AG20443 (cell line): ENCODE results near the gene ATP8B3.
A peak's percentile ranks its signal among the peaks of the same experiment; 100 is the strongest.

ENCODE experiments used
- DNase-seq: peaks from one replicate; pipeline ENCODE4 v3.0.0; 2012; ENCODE audit warnings: low spot score, mixed read lengths

The ATP8B3 gene

DNA sequence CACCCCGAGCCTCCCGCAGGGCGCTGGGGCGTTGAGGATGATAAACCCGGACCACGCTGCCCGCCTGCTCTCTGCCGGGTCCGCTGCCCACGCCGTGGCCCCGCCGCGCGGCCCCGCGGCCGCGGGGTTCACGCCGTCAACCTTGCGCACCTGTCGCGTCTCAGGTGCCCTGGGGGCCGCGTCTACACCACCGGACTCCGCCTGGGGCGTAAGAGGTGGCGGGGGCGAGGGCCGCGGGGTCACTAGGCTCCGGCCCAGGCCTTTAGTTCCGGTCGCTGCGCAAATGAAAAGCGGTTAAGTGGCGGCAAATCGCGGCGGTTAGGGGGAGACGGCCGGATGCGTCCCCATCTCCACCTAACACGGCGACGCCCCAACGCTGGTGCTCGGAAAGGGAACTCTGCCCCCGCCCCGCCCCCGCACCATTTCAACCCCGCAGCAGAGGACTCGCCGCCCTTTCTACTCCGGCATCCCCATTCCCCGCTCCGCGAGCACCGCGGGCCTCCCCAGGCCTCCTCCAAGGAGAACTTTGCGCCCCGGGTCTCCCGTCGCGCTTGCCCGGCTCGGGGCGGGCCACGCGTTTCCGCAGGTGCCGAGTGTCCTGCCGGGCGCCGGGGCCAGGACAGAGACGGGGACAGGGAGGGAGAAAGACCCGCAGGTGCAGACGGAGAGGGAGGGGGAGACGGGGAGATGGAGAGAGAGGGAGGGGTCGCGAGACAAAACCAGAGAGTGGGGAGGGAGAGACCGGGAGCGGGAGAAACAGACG, 54.4 kb downstream of the ATP8B3 start:
- no peak for DNase-seq

DNA sequence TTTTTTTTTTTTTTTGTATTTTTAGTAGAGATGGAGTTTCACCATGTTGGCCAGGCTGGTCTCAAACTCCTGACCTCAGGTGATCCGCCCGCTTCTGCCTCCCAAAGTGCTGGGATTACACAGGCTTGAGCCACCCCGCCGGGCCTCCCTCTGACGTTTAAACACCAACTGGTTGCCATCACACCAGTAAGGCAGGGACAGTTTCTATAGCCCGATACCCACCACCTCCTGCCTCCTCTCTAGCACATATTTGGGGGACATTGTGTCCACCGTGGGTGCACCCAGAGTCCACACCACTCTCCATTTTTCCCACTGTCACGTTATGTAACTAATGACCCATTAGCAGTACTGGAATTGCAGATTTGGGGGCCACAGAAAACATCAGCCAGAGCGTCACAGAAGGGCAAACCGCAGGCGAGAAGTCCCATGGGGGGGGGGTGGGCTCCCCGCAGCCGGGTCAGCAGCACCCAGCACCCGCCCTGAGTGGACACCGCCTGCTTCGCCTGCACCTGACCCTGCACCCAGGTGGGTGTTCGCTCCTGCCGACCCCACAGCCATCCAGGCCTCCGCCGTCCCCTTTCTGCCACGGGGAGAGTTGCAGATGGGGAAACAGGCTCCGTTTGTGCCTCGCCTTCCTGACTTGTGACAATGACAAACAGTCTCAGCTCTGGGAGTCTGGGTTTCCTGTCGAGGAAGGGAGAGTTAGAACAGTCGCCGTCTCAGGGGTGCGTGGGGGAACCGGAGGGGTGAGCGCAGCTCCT, 55.2 kb downstream of the ATP8B3 start:
- no peak for DNase-seq

DNA sequence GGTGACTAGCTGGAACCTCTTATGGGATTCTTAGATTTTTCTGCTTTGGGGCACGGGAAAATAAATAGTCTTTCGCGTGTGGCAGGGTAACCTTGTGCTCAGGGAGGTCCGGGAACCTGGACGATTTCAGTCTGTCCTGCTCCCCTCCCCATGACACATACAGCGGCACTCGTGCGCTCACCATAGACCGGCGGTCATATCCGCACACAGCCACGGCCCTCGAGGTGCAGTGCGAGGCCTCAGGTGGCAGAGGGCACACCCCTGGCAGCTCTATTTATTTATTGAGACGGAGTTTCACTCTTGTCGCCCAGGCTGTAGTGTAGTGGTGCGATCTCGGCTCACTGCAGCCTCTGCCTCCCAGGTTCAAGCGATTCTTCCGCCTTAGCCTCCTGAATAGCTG, 55.8 kb downstream of the ATP8B3 start:
- no peak for DNase-seq

DNA sequence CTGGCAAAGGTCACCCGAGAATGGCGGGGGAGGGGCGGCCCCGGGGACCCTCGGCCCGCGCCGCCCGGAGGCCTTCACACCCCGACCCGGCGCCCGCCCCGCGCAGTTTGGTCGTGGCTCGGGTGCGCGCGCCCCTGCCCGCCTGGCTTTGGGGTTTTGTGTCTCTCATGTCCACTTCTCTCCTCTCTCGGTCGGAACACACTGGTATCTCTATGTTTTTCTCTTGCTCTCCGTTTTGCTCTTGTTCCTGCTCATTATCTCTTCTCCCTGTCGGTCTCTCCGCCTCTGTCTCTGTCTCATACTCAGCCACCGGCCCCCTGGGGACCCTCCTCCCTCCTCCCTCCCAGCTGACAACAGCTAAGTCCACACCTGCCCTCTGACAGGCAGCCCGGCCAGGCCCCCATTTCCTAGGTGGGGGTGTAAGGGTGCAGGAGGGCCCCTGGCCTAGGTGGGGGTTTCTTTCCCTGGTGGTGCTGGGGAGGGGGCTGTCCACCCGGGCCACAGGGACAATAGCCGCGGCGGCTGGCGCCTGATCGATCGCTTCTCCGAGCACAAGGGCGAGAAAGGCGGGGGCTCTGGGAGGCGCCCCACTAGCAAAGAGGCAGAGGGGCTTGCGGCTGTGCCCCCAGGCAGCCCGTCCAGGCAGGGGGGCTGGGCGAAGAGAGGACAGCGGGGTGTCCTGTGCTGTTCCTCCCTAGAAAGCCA, 56.5 kb downstream of the ATP8B3 start:
- no peak for DNase-seq

DNA sequence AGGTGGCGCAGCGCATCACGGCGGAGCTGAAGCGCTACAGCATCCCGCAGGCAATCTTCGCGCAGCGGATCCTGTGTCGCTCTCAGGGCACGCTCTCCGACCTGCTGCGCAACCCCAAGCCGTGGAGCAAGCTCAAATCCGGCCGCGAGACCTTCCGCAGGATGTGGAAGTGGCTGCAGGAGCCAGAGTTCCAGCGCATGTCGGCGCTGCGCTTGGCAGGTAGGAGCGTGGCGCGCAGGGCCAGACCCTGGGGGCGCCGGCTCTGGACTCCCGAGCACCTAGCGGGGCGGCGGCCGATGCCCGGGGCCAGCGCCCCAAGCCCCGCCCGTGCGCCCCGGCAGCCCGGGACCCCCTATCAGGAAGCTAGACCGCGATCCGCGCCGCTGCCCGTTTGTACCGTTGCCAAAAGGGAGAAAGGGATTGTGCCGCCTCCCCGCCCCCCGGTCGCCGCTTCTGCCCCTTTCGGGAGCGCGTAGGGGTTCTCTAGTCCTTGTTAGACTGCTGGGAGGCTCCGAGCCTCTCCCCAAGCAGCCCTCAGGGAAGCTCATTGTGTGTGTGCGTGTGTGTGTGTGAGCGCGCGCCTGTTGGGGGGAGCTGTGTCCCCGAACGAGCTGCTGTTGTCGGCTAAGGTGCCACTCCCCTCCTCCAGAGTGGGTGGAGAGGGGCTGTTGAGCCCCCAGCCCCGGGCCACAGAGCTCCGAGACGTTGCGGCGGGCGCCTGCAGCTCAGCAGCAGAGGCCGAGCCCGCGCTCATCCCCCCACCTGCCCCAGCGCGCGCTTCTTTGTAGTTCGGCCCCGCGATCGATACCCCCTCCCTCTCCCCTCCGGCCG, 57.2 kb downstream of the ATP8B3 start:
- no peak for DNase-seq

DNA sequence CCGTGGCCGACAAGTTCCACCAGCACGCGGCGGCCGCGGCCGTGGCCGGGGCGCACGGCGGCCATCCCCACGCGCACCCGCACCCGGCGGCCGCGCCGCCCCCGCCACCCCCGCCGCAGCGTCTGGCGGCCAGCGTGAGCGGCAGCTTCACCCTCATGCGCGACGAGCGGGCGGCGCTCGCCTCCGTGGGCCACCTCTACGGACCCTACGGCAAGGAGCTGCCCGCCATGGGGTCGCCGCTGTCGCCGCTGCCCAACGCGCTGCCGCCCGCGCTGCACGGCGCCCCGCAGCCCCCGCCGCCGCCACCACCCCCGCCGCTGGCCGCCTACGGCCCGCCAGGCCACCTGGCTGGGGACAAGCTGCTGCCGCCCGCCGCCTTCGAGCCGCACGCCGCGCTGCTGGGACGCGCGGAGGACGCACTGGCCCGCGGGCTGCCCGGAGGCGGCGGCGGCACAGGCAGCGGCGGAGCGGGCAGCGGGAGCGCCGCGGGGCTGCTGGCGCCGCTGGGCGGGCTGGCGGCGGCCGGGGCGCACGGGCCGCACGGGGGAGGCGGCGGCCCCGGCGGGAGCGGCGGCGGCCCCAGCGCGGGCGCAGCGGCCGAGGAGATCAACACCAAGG, 57.9 kb downstream of the ATP8B3 start:
- DNase-seq: no peak

DNA sequence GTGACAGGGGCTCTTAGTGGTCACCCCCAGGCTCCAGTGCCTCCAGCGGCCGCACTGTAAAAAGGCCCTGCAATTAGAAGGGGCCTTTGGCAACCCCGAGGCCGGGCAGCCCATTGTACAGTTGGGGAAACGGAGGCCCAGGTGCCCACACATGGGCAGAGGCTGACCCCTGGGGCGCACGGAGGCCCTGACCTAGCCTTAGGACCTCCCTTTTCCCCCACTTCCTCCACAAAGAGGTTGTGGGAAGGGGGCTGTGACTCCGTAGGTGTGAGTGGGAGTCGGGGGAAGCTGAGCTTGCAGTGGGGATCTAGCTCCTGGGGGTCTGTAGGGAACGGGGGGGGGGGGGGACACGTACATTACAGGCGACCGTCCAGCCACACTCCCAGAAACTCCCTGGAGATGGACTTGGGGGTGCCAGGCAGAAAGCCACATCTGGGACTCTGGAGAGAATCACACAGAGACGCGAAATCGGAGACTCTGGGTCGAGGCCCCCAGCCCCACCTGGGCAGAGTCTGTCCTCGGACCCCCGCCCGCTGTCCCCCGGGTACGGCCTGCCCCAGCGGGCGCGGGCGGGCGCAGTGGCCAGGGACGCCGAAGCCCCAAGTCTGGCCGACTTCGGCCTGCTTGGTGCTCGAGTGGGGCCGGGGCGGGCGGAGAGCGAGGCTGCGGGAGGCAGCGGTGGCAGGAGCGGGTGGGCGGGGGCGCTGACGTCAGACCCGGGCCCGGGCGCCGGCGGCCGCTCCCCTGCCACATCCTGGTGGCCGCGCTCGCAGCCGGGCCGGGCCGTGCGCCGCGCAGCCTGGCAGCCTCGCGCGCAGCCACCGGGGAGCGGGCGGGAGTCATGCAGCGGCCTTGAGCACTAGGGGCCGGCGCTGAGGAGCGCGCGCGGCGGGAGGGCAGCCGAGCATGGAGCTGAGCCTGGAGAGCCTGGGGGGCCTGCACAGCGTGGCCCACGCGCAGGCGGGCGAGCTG, 59.0 kb downstream of the ATP8B3 start, which contains the start of gene ONECUT3:
Gene ONECUT3, plus strand, starts transcription at position 750 of the 972 bp plus-strand sequence. Its CDS starts 157 bp downstream, at position 907.
- no peak for DNase-seq

DNA sequence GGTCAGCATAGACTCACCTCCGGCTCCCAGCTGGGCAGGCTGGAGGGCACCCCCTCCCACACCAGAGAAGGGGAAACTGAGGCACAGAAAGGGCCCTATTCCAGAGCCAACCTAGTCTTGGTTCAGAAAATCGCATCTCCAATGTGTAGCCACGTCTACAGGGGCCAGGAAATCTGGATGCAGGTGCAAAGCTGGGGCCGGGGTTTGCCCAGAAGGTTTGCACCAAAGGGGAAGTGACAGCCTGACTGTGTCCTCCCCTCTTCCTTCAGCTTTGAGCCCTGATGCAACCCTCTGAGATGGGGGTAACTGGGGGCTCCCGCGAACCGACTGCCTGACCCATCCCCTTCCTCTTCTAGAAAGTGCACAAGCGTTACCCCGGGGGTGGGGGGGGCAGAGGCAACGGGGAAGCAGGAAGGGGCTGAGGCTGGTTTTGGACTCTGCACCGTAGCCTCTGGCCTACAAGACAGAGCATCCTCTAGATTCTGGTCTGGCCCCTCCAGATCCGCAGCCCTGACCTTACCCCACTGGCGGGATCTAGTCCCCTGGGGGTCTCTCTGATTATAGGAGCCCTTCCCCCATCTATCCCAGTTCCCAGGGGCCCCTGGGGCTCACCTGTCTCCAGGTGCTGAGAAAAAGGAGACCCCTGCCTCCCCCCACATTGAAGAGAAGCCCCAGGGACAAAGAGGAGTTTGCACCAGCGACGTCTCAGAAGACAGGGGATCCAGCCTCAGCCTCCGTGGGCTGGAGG, 59.9 kb downstream of the ATP8B3 start:
- DNase-seq: no peak

DNA sequence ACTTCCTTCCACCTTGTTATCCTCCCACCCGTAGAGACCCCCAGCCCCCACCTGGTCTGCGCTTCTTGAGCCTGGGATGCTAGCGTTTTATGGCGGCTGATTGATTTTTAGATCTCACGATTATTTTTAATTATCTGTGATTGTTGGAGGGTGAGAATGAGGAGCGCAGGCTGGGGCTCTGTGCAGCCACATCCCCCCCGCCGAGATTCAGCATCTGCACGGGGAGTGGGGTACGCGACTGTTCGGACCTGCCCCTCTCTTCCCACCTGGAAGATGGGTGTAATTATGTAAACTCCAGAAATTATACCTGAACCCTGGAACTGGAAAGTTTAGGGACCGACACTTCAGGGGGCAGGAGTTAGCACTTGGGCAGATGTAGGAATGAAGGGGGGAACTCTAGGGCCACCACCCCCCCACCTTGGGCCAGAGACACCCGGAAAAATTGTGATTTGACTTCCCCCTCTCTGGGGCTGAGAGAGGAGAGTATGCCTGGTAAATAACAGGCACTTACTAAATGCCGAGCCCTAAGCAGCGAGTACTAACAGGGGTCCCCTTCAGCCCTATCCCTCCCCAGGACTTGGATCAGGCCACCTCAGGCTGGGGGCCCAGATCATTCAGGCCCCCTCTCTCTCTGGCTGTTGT, 60.6 kb downstream of the ATP8B3 start:
- DNase-seq: no peak

DNA sequence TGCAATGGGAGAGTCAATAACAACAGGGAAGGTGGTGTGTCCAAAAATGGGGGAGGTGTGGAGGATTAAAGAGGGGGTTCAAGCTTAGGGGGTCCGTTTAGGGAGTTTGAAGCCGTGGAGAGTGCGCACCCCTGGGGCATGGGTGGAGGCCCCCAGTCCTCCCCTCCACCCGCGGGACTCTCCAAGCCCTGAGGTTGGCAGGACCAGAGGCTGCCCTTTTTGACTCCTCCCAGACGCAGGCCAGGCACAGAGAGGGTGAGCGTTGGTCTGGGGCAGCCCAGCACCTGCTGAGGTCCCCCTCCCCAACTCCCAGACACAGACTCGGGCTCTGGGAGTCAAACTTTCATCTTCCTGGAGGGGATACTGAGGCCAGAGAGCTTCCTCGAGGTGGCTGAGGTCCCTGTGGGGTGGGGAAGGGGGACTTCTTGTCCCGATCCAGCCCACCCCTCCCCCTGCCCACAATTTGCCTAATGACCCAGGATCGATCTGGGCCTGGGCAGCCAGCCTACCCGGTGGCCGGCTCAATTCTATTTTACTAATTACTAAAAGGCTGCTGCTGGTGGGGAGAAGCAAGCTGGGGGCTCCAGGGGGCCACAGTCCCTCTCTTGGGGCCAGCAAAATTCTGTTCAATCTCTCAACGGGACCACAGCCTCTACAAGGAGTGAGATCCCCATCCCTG, 61.6 kb downstream of the ATP8B3 start:
- DNase-seq: no peak

DNA sequence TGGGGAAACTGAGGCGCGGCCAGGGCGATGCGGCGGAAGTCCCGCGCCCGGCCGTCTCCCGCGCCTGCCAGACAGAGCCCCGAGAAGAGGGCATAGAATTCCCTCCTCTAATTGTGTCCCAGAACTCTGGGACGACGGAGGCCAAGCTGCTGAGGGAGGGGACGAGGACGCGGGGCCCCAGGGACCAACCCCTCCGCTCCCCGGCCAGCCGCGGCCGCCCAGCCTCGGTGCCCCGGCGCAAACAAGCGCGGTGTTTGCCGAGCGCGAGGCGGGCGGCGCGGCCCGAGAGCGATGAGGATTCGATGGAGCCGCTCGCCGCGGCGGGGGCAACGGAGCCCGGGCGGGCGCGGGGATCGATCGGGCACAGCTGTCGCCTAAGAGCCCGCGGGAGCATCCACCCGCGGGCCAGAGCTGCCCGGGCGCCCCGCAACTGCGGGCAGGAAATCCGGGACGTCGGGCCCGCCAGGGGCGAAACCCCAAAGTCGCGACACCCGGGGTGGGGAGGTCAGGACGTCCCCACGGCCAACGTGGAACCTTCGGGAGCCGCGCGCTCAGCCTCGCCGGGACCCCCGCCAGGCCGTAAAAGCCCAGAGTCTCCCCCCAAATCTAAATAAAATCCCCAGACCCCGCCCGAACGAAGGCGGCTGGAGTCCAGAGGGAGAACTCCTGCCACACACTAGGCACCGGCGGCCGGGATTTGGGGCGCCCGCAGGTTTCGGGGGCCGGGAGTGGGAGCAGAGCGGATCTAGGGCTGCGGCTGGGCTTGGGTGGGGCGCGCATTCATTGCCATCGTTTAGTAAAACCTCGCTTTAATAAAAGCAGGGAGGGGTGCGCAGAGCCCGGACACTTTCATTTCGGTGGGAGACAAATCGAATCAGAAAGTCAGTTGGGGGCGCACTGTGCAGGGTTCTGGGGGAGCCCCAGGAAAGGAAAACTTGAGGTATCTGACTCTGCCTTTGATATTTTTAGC, 62.4 kb downstream of the ATP8B3 start:
- no peak for DNase-seq

DNA sequence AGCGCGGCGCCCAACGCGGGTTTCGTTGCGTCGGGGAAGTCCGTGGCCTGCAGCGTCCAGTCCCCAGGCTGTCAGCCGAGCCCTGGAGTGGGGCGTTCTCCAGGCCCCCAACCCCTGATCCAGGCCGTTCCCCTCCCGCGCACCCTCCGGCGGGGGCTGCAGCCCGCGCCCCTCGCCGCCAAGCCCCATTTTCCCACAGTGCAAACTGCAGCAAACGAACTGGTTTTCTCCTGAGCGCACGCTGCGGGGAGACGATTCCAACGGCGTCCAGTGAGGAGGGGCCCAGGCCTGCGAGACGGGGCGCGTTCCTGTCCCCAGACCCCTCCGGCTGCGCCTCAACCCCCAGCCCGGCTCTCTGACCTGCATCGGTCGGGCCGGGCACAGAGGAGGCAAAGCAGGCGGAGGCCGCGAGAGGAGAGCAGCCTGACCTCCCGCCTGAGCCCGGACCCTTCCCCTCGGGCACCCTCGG, 63.2 kb downstream of the ATP8B3 start:
- no peak for DNase-seq

DNA sequence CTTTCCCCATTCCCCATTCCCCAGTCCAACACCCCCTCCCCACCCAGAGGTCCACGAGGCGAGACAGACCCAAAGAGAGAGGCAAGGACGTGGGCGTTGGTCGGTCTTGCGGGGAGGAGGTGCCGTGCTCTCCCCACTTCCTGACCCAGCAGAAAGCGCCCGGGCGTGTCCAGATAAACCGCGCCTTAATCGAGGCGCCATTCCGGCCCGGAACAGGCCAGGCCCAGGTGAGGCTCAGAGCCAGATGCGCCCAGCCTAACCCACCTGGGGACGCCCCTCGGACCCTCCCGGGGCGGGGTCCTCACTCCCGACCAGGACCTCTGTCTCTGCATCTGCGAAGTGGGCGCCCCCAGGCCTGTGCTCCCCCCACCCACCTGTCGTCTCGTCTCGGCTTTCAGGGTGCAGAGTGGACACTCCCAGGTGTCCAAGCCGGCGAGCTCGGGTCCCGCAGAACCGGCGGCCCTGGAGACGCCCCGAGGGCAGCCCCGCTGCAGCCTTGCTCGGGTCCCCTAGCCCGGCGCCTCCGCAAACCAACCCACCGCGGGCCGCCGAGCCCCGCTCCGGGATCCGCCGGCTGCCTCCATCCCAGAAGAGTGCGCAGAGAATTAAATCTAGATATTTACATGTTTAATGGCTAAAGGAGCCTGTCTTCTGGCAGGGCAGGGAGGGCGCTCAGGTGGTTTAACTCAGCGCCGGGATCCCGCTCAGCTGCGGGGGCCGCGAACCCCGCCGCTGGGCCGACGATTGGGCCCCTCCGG, 63.8 kb downstream of the ATP8B3 start:
- no peak for DNase-seq

DNA sequence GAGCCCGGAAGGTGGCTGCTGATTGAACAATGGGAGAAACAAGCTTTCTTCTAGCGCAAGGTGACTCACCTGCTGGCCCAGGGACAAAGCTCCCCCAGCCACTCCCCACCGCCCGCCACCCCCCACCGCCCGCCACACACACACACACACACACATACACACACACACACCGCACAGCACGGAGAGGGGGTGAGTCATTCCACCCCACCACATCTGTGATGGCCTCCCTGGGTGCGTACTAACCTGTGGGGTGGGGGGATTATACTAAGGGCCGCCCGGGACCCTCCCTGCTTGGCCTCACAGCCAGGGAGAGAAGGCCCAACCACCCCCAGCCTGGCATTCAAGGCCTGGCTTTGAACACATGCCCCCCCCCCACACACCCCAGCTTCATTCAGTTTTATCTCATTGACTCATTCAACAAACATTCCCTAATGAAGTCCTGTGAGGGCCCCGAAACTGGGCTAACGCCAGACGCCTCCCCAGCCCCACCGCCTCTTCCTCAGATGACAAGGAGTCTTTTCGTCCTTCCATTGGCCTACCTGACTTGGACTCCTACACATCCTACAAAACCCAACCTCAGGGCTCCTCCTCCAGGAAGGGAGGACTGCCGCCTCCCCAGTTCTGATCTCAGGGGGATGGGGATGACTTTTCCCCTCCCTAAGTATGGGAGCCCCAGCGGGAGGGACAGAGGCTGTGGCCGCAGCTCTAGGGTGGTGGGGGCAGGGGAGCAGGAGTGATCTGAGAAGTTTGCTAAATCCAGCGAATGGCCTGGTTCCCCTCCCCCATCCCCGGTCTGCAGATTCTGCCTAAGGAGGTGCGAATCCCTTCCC, 64.6 kb downstream of the ATP8B3 start:
- peak; percentile 85 for DNase-seq
